Common myeloid progenitor, CD34-positive (primary cell): Measurements from ENCODE around the gene GAPVD1.
"Not testable (repeated sequence)": the region's sequence is repeated elsewhere in the genome, so short reads cannot be mapped to it uniquely, and the experiment has no call there.

Experiments
- CTCF ChIA-PET: fragments of 350-600 bp; sonication (Branson Sonifier 250); formaldehyde crosslinking; loops from one replicate; lab custom pipeline; 2021; ENCODE audit warnings: antibody characterized with exemption; lab: Charles Lee
- POLR2A ChIA-PET: fragments of 350-600 bp; sonication (Branson Sonifier 250); formaldehyde crosslinking; loops from one replicate; lab custom pipeline; 2021; ENCODE audit warnings: antibody characterized with exemption; lab: Charles Lee
- DNase-seq, 3 donors: peaks; one replicate each; pipeline versions ENCODE4 v3.0.0 to v3.0.0-alpha.2; 2013
- H3K27ac ChIP-seq, 2 experiments: 1 replicate in 1 of 2; 2 replicates in 1 of 2; pipeline ENCODE4 v1.7.0; 2013; ENCODE audit warnings: inconsistent platforms in 2 of 2, low read length in 2 of 2, mild to moderate bottlenecking in 2 of 2, low read depth in 1 of 2, moderate library complexity in 1 of 2; ENCODE audit not compliant: severe bottlenecking in 2 of 2, insufficient read depth in 1 of 2, poor library complexity in 1 of 2
- H3K27me3 ChIP-seq, 5 experiments: replicated peaks in 2 of 5; 1 replicate in 3 of 5; 2 replicates in 2 of 5; pipeline versions ENCODE4 v1.6.1 to v1.7.0; 2013; ENCODE audit warnings: low read length in 4 of 5, mild to moderate bottlenecking in 2 of 5, moderate library complexity in 2 of 5, inconsistent platforms in 1 of 5; ENCODE audit not compliant: insufficient read depth in 5 of 5, control insufficient read depth in 4 of 5
- H3K36me3 ChIP-seq, 4 experiments: 1 replicate in 2 of 4; 2 replicates in 2 of 4; pipeline versions ENCODE4 v1.6.1 to v1.7.0; 2013; ENCODE audit warnings: low read length in 3 of 4, control low read depth in 1 of 4, mild to moderate bottlenecking in 1 of 4; ENCODE audit not compliant: control insufficient read depth in 4 of 4, insufficient read depth in 4 of 4
- H3K4me1 ChIP-seq, 4 experiments: 1 replicate in 3 of 4; 2 replicates in 1 of 4; pipeline versions ENCODE4 v1.6.1 to v1.7.1; 2013; ENCODE audit warnings: low read length in 3 of 4, mild to moderate bottlenecking in 3 of 4, control low read depth in 1 of 4, inconsistent platforms in 1 of 4, moderate library complexity in 1 of 4; ENCODE audit not compliant: control insufficient read depth in 4 of 4, insufficient read depth in 4 of 4; ENCODE audit errors: control extremely low read depth in 1 of 4
- H3K4me3 ChIP-seq, 7 experiments: 1 replicate in 4 of 7; 2 replicates in 3 of 7; pipeline versions ENCODE4 v1.5.1 to v1.7.0; 2013; ENCODE audit warnings: mild to moderate bottlenecking in 7 of 7, low read length in 6 of 7, moderate library complexity in 6 of 7, inconsistent platforms in 2 of 7, low read depth in 2 of 7, control low read depth in 1 of 7; ENCODE audit not compliant: insufficient read depth in 4 of 7, control insufficient read depth in 1 of 7; ENCODE audit errors: extremely low read depth in 1 of 7
- H3K9me3 ChIP-seq, 5 experiments: 1 replicate in 4 of 5; 2 replicates in 1 of 5; pipeline versions ENCODE4 v1.6.1 to v1.7.1; 2013; ENCODE audit warnings: low read length in 4 of 5, mild to moderate bottlenecking in 2 of 5, inconsistent platforms in 1 of 5, low read depth in 1 of 5, moderate library complexity in 1 of 5; ENCODE audit not compliant: control insufficient read depth in 4 of 5, insufficient read depth in 2 of 5; ENCODE audit errors: control extremely low read depth in 1 of 5
- WGBS: methylation state at CpG from one replicate; pipeline ENCODE4 v1.1.5; 2013; ENCODE audit not compliant: insufficient coverage; 5-methylcytosine and 5-hydroxymethylcytosine counted together

GAPVD1 gene

DNA sequence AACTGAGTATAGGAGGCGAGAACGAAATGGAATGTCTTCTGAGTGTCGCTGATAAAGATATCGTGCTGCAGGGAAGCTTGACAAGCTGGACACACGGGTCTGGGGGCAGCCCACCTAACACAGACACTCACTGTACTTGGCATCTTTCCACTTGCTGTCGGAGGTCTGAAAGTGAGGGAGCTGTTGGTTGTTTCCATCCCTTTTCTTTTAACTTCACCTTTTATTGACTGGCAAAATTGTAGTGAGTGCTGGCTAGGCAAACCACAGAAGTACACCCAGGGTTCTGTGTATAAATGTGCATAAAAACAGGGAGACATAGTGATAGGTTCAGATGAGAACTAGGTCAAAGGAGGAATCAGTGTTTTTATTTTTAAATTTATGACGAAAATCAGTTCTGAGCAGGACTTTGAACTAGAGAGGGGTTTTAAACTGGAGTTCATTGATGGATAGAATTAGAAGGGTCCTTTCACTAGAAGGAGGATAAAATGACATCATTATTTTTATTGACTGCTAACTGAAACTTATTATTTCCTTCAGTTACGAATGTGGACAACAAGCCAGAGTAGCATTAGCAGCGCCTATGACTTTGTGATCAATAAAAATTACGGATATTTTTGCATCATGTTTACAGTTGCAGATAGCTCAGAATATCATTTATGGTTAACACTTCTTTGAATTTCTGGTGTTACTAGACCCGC is 817 bp downstream of the GAPVD1 start:
- peak in 2 of 3 donors; percentile 80 to 84 for DNase-seq
- H3K4me1 ChIP-seq = peaks cover 24 to 54% (median 30%) of the 10 kb centered on the region in 4 experiments
- no peaks in the 10 kb centered on the region for H3K9me3 ChIP-seq
- H3K36me3 ChIP-seq = peaks cover 0 to 9% (median 4%) of the 10 kb centered on the region in 4 experiments
- H3K27ac ChIP-seq = peak overlapping the region; percentile 66 to 85
- CTCF ChIA-PET = interaction anchor here (0.6 to 2.8 kb wide), 4 partner anchors 11 to 99 kb away, joined by 3 to 8 read pairs (median 4); partner anchors contain the start of gene HSPA5
- H3K4me3 ChIP-seq = peak overlapping the region; percentile 90 to 99 (median 97)
- POLR2A ChIA-PET = interaction anchor here (0.6 to 4.1 kb wide), 2 partner anchors 21 to 149 kb away, joined by 3 to 34 read pairs; partner anchors contain the start of gene HSPA5
- WGBS = 40% methylated on average over 4 of the region's 11 CpGs
- H3K27me3 ChIP-seq = no peaks in the 10 kb centered on the region

GRCh38 chr9:125264068-125264467 is 2.4 kb downstream of the GAPVD1 start:
- not testable (repeated sequence) for H3K27ac ChIP-seq, H3K27me3 ChIP-seq, H3K9me3 ChIP-seq, H3K36me3 ChIP-seq, DNase-seq, H3K4me3 ChIP-seq
- WGBS = 100% methylated on average over 2 of the region's 7 CpGs
- peaks cover 13 to 42% (median 20%) of the 10 kb centered on the region in 4 experiments for H3K4me1 ChIP-seq
- CTCF ChIA-PET = interaction anchor here (0.6 to 1.1 kb wide), 2 partner anchors 13 to 120 kb away, joined by 3 read pairs; no protein-coding TSS in a partner anchor
- POLR2A ChIA-PET = interaction anchor here (0.7 kb wide), 1 partner anchor 1044 kb away, joined by 4 read pairs; no protein-coding TSS in a partner anchor

- POLR2A ChIA-PET = no interaction called here
- H3K27ac ChIP-seq = peak overlapping the region in 1 of 2 experiments; percentile 14
- H3K36me3 ChIP-seq = peaks cover 3 to 9% (median 6%) of the 10 kb centered on the region in 4 experiments
- no peak overlapping the region for H3K4me3 ChIP-seq
- DNase-seq = no peak
- H3K4me1 ChIP-seq = peaks cover 0 to 15% (median 13%) of the 10 kb centered on the region in 4 experiments
- WGBS = no CpG with 5 or more reads among the region's 6 CpGs
- H3K27me3 ChIP-seq = no peaks in the 10 kb centered on the region
- H3K9me3 ChIP-seq = no peaks in the 10 kb centered on the region
- CTCF ChIA-PET = interaction anchor here (0.5 kb wide), 1 partner anchor 14 kb away, joined by 3 read pairs; no protein-coding TSS in a partner anchor
Measured at GRCh38 chr9:125268394-125269013, 6.9 kb downstream of the GAPVD1 start.

DNA sequence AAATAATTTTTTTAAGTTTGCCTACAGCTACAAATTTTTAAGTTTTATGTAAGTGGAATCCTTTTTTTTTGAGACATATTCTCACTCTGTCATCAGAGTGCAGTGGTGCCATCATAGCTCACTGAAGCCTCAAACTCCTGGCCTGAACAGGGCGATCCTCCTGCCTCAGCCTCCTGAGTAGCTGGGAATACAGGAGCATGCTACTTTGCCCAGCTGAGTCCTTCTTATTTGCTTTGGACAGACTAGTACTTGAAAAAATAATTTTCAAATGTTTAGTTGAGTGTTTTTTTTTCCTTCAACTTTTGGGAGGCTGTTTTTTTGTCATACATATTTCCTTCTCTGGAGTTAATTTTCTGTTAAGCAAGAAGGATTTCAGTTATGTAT is 7.4 kb downstream of the GAPVD1 start:
- no peak overlapping the region for H3K4me3 ChIP-seq
- 100% methylated on average over 1 of the region's 1 CpG for WGBS
- H3K27me3 ChIP-seq = no peaks in the 10 kb centered on the region
- H3K4me1 ChIP-seq = peaks cover 0 to 13% (median 8%) of the 10 kb centered on the region in 4 experiments
- H3K36me3 ChIP-seq = peaks cover 3 to 9% (median 4%) of the 10 kb centered on the region in 4 experiments
- no peak for DNase-seq
- ChIA-PET CTCF (interaction anchor here (0.5 to 1.4 kb wide), 2 partner anchors 15 to 98 kb away, joined by 3 read pairs; no protein-coding TSS in a partner anchor), POLR2A (no interaction called here)
- H3K27ac ChIP-seq = no peak overlapping the region
- H3K9me3 ChIP-seq = no peaks in the 10 kb centered on the region

DNA sequence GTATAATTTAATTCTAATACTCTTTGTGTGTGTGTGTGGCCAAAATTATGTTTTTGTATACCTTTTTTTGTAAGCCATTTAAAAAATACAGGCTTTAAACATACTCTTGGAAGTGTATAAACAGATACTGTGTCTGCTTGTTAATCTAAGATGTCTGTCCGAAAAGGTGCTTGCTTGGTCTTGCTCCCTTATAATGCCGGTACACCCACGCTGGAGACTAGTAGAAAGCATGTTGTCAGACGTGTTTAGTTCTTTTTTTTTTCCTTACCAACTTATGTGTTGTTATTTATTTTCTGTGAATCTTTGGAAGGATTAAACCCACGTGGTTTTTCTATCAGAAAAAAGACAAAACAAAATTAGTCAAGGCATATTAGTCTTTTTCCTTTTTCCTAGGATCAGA is 9.5 kb downstream of the GAPVD1 start:
- H3K4me3 ChIP-seq = no peak overlapping the region
- peaks cover 0 to 12% (median 5%) of the 10 kb centered on the region in 4 experiments for H3K4me1 ChIP-seq
- H3K9me3 ChIP-seq = no peaks in the 10 kb centered on the region
- ChIA-PET CTCF (no interaction called here), POLR2A (interaction anchor here (0.7 kb wide), 1 partner anchor 342 kb away, joined by 3 read pairs; no protein-coding TSS in a partner anchor)
- H3K27ac ChIP-seq = no peak overlapping the region
- 100% methylated on average over 1 of the region's 5 CpGs for WGBS
- no peak for DNase-seq
- peaks cover 3 to 6% (median 5%) of the 10 kb centered on the region in 4 experiments for H3K36me3 ChIP-seq
- no peaks in the 10 kb centered on the region for H3K27me3 ChIP-seq

DNA sequence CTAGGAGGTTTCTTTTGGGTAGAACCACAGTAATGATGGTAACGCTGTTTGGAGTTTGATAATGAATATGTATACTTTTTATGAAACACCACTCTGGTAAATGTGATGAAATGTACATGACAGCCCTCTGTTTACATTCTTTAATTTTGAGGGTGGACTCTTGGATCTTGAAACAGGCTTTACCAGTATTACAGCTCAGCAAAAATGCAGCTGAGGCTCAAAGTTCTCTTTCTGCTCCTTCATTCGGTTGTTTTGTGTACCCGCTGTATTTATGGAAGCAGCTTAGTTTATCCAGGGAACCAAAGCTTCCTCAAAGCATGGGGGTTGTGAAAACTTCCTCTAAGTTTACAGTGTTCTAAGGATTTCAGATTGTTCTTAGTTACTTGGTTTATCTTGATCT is 11.1 kb downstream of the GAPVD1 start:
- Histone ChIP-seq H3K4me3 (peak overlapping the region in 1 of 7 experiments; percentile 13), H3K27ac (peak overlapping the region in 1 of 2 experiments; percentile 22), H3K4me1 (peaks cover 0 to 12% (median 5%) of the 10 kb centered on the region in 4 experiments), H3K27me3 (no peaks in the 10 kb centered on the region), H3K36me3 (peaks cover 0 to 5% (median 2%) of the 10 kb centered on the region in 4 experiments), H3K9me3 (no peaks in the 10 kb centered on the region)
- DNase-seq = peak in 1 of 3 donors; percentile 17
- 8% methylated on average over 2 of the region's 3 CpGs for WGBS
- ChIA-PET CTCF (interaction anchor here (1.0 to 1.9 kb wide), 2 partner anchors 11 to 12 kb away, joined by 3 to 4 read pairs; partner anchors contain the start of gene GAPVD1), POLR2A (interaction anchor here (0.9 kb wide), 1 partner anchor 31 kb away, joined by 3 read pairs; no protein-coding TSS in a partner anchor)
